Inflammatory macrophage (primary cell): ENCODE measurements around the gene NUP93.
A peak's percentile ranks its signal among the peaks of the same experiment; 100 is the strongest.

ENCODE experiments used
- DNase-seq, 2 donors: peaks; one replicate each; pipeline ENCODE4 v3.0.0-alpha.2; 2020 to 2022

The NUP93 gene

DNA sequence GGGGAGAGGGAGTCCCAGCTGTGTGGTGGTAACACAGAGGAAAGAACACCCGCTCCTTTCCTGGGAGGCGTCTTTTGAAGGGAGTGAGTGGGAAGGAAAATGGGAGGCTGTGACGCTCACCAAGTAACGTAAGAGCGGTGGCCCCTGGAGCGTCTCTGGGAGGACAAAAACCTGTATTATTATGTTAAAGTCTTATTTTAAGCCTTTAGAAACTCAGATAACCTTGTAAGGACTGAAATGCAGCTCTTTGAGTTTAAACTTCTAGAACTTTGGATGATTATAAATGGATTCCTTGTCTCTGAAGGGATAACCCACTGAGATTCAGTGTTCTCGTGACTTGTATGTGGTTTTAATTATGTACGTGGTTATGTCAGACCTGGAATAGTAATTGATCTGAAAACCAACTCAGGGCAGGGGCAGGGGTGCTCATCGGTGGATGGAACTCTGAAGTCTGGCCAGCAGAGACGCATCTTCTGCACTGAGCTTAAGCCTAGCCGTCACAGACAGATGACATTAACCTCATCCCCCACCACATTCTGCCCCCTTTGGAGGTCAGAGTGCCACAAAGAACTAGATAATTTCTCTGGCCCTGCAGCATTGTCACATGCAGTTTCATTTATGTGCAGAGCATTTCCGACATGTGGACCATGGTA, 93.3 kb downstream of the NUP93 start:
- no peak for DNase-seq

- DNase-seq, result no peak
Measured at GRCh38 chr16:56824331-56824730, 94.4 kb downstream of the NUP93 start.

DNA sequence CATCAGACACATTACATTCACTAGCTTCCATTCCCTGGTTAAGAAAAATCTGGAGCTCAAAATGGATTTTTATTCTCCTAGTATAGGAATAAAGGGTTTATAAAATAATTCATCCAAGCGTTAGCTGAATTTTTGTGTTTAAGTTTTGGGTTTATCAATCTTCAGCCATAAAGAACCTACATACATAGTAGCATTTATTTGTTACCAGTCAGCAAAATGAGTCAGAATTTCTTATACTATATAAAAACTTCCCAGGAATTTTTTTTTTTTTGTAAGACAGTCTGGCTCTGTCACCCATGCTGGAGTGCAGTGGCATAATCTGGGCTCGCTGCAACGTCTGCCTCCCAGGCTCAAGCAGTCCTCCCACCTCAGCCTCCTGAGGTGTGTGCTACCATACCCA, 94.9 kb downstream of the NUP93 start:
- no peak for DNase-seq

- DNase-seq, result no peak
Measured at GRCh38 chr16:56825826-56826225, 95.9 kb downstream of the NUP93 start.

DNA sequence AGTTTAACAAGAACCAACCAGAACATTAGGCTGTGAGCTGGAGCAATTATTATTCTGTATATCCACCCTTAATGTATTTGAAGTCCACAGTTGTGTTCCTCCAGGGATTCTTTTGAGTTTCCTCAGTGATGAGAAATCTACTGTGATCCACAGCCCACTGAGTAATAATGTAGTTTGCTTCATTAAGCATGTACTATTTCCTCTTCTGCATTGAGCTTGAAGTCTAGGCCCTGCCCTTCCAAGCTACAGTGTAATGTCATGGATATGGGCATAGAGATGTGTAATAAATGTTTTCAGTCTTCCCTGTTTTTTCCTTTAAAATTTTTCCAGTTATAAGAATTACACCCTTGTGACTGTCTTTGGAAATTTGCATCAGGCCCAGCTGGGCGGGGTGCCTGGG, 98.7 kb downstream of the NUP93 start:
- DNase-seq, result no peak

GRCh38 chr16:56830669-56831068, 100.7 kb downstream of the NUP93 start:
- no peak for DNase-seq

- no peak for DNase-seq
Measured at GRCh38 chr16:56832768-56833167, 102.8 kb downstream of the NUP93 start.

GRCh38 chr16:56833243-56833970, 103.5 kb downstream of the NUP93 start:
- DNase-seq, result no peak

DNA sequence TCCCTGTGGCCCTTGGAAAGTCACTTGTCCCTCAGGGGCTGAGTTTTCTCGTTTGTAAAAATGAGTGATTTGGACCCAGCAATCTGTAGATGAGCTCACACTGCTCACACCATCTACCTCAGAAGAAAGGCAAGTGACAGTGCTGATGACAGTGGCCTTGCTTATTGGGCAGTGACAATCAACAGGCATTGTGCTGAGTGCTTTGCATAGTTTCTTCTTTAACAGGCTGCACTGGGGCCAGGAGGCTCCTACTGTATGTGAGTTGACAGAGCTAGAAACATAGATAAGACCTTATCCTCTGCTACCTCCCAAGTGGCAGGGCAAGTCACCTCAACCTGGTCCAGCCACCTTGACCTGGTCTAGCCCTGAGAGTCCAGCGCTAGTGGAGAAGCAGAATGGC, 105.4 kb downstream of the NUP93 start:
- DNase-seq, result no peak

- no peak for DNase-seq
Measured at GRCh38 chr16:56836410-56837230, 106.7 kb downstream of the NUP93 start.

DNA sequence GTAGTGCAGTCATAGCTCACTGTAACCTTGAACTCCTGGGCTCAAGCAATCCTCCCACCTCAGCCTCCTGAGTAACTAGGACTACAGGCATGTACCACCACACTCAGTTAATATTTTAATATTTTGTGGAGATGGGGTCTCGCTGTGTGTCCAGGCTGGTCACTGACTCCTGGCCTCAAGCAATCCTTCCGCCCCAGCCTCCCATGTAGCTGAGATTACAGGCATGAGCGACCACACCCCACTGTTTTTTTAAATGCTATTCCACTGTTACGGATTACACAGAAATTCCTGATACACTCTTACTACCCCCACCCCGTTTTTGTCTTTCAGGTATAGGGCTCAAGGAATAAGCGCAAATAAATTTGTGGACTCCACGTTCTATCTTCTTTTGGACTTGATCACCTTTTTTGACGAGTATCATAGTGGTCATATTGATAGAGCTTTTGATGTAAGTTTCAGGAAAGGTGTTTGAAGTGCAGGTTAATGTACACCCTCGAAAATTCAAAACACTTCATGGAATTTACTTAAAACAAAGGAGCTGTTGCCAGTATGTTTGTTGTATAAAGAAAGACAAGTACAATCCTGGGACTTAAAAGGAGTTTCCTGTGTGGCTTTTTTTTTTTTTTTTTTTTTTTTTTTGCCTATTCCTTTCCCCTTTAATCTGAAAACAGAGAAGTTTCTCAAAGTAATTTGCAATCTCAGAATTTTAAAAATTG, 108.9 kb downstream of the NUP93 start:
- no peak for DNase-seq

DNA sequence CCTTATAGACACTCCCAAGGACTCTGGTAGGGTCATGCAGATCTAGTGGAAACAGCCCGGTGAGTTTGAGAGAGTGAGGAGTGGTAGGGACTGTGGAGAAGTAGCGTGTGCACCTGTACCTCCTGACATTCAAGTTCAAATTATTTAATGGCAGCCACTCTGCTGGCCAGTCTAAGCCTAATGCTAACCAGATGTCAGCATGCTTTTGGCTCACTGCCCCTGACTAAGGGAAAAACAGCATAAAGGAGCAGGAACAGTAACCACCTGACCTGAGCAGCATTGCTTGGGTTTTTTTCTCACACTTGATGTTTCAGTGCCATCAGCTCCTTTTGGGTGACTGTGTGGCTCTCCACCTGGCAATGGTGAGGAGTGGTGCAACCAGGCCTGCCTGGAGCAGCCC, 111.3 kb downstream of the NUP93 start:
- DNase-seq, result no peak

GRCh38 chr16:56841659-56842058, 111.7 kb downstream of the NUP93 start:
- no peak for DNase-seq

DNA sequence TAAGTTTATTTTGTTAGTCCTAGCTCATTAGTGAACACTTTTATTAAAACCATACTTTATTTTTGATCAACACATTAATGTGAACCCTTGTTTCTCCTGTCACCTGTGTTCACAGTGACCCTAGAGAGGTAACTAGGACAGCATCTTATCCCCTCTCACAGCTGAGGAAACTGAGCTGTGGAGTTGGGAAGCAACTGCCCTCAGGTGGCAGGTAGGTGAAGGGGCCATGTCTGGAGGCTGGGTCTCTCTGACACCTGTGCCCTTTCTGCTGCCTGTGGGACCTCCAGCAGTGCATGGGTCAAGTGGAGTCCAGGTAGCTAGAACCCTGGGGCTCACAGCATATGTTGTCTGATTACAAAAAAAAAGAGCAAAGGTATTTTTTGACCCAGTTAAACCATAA, 112.2 kb downstream of the NUP93 start:
- no peak for DNase-seq

DNA sequence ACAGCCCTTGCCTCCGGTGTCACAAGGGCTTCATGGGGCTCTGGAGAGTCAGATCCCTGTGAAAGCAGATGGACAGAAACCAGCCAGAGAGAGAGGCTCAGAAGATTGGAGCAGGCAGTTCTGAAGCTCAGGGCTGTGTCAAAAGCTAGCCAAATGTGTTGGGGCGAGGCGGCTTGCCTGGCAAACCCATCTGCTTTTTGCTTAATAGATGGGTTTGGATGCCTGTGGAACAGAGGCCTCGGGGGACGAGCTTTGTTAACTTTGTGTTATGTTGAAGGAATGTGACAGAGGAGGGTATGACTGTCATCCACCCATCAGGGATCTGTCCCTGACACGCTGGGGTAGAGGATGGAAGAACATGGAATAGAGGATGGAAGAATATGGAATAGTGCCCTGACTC, 114.1 kb downstream of the NUP93 start:
- no peak for DNase-seq

- DNase-seq, result peak in 1 of 2 donors; percentile 37
Measured at GRCh38 chr16:56847173-56847910, 117.4 kb downstream of the NUP93 start.

- DNase-seq, result no peak
Measured at GRCh38 chr16:56848029-56848936, 118.4 kb downstream of the NUP93 start.

DNA sequence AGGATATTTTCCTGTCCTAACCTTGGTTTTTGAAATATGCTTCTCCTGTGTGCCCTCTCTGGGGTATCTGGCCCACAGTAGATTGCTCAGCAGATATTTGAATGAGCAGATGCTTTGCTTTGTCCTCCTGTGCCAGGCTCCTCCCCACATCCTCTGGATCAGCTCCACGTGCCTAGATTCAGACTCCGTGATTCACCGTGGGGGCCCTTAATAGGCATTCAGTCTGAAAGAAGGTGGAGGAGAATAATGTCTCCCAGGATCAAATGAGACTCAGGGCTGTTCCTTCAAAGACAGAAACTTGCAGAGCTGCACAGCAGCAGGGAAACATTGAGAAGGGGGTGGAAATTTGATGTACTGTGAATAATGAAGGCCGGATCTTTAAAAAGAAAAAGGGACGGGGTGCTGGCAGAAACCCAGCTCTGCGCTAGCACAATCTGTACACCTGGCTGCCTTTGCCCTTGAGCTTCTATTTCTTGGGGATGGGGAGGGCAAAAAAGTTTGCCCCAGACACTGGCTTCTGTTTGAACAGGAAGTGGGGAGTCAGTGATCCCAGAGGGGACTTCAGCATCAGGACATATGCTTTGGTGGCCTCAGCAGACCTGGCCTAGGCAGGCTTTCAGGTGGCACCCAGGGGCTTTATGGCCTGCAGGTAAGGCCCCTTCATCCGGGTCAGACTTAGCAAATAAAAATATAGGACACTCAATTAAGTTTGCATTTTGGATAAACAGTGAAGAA, 119.2 kb downstream of the NUP93 start:
- no peak for DNase-seq

DNA sequence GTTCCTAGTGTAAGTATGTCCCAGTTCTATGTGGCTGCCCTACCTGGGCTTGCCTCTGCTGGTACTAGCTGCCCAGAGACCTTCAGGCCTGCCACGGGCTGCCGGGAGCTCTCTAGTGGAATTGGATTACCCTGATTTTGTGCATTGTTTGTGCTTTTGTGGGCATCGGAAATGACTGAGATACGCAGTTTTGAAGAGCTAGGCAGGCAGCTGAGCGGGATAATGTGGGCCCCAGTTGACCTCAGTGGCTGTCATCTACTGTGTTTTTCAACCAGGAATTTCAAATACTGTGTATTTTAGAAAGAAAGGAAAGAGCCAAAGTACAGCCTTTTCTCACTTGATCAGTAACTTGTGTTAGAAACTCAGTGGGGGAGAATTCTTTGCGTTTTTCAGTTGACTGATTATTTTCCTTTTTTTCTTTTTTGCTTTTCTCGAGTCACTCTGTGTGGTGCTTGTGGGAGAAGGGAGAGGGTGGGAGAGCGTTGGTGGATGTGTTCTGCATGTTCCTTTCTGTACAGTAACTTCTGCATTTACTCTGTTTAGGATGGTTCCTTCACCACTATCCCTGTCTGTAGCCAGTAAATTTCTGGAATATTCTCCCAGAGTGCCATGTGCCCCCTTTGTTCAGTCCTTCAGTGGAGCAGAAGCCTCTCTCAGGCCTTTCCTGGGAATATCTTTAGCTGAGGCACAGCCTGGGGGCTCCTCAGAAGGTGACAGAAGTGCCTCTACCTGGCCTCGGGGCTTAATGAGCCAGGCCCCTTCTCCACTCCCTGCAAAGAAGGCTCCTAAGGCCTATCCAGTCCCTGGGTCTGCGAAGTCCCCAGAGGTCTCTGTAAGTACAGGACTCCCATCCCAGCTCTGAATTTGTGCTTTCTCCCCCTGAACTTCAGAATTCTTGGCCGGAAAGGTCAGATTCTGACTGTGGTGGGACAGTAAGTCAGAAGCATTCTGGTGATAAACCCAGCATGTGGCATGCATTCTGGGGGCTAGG, 120.1 kb downstream of the NUP93 start:
- peak in 1 of 2 donors; percentile 34 for DNase-seq
